RWPE1 (cell line): ENCODE results near the gene CCNE1.

Source experiments
- CTCF ChIA-PET: fragments of 350-600 bp; sonication (Branson Sonifier 250); formaldehyde crosslinking; extraction: SDS; loops from one replicate; lab custom pipeline; 2021; lab: Yijun Ruan, JAX
- POLR2A ChIA-PET: fragments of 400-600 bp; formaldehyde crosslinking; extraction: SDS; loops from one replicate; lab custom pipeline; 2020; ENCODE audit warnings: antibody characterized with exemption; ENCODE audit not compliant: low non-redundant PET; lab: Yijun Ruan, JAX
- DNase-seq: peaks from one replicate; pipeline ENCODE4 v3.0.0; 2012; ENCODE audit warnings: low spot score
- H3K27ac ChIP-seq: fragments of 450-650 bp; 2 replicates; pipeline ENCODE4 v1.5.1; 2017
- CTCF ChIP-seq: fragments of 450-650 bp; conservative IDR thresholded peaks from 2 replicates; pipeline ENCODE4 v1.5.1; 2017; ENCODE audit warnings: low read depth, mild to moderate bottlenecking

CCNE1 gene

GRCh38 chr19:29866011-29866410 lies 54.2 kb downstream of the CCNE1 start:
- no peak for DNase-seq
- no peak for TF ChIP-seq CTCF
- CTCF ChIA-PET, result no interaction called here
- POLR2A ChIA-PET, result no interaction called here
- no peak overlapping the region for H3K27ac ChIP-seq

- ChIA-PET POLR2A (no interaction called here), CTCF (interaction anchor here (0.5 to 0.8 kb wide), 2 partner anchors 66 to 151 kb away, joined by 4 to 5 read pairs; no protein-coding TSS in a partner anchor)
- DNase-seq, result no peak
- H3K27ac ChIP-seq, result no peak overlapping the region
- no peak for TF ChIP-seq CTCF
Measured at GRCh38 chr19:29867984-29868383, 56.2 kb downstream of the CCNE1 start.

- ChIA-PET POLR2A (no interaction called here), CTCF (interaction anchor here (1.1 to 3.6 kb wide), 2 partner anchors 13 to 111 kb away, joined by 5 to 43 read pairs; no protein-coding TSS in a partner anchor)
- no peak overlapping the region for H3K27ac ChIP-seq
- DNase-seq, result no peak
- no peak for TF ChIP-seq CTCF
Measured at GRCh38 chr19:29871143-29871542, 59.4 kb downstream of the CCNE1 start.

- CTCF ChIA-PET, result interaction anchor here (0.6 to 3.6 kb wide), 9 partner anchors 9 to 144 kb away, joined by 3 to 43 read pairs (median 5); no protein-coding TSS in a partner anchor
- no peak for TF ChIP-seq CTCF
- POLR2A ChIA-PET, result no interaction called here
- no peak overlapping the region for H3K27ac ChIP-seq
- no peak for DNase-seq
Measured at GRCh38 chr19:29872224-29872731, 60.5 kb downstream of the CCNE1 start.

GRCh38 chr19:29873024-29873800 lies 61.4 kb downstream of the CCNE1 start:
- TF ChIP-seq CTCF, result peak; percentile 89
- H3K27ac ChIP-seq, result no peak overlapping the region
- POLR2A ChIA-PET, result no interaction called here
- CTCF ChIA-PET, result interaction anchor here (0.6 to 3.6 kb wide), 8 partner anchors 10 to 145 kb away, joined by 3 to 43 read pairs (median 4); no protein-coding TSS in a partner anchor
- peak; percentile 56 for DNase-seq
